Body of pancreas (tissue), 4 donors: ENCODE results near the gene PLCD3.

ENCODE experiments used
- CTCF ChIP-seq, 7 experiments: fragments of 450-650 bp in 4 of 7; fragments of 200-600 bp in 3 of 7; sonication (generic) in 3 of 7; IDR thresholded peaks; one replicate each; pipeline ENCODE4 v1.5.1; 2016 to 2019; ENCODE audit warnings: antibody characterized with exemption in 7 of 7
- POLR2A ChIP-seq, 3 donors: fragments of 450-650 bp; IDR thresholded peaks; one replicate each; pipeline ENCODE4 v1.6.1; 2016; ENCODE audit warnings: antibody characterized with exemption in 3 of 3, mild to moderate bottlenecking in 2 of 3

- TF ChIP-seq CTCF (IDR thresholded peaks at IDR 0.05) (no peak), POLR2A (IDR thresholded peaks at IDR 0.05) (no peak)
Measured at GRCh38 chr17:45115015-45115625, 17.2 kb downstream of the PLCD3 start.
